ENCODE data around the gene ZNF575.

GRCh38 chr19:43522929-43523328, 10.1 kb upstream of the ZNF575 start:
- no peak for TF ChIP-seq CTCF (IDR thresholded peaks at IDR 0.05; ENCODE audit: extremely low read depth in 1 of 2, insufficient read depth in 1 of 2, low read depth in 1 of 2, low read length in 2 of 2)
- no peak for TF ChIP-seq POLR2A (IDR thresholded peaks at IDR 0.05; ENCODE audit: low read depth, low read length)
- TF ChIP-seq POLR2AphosphoS5 (IDR thresholded peaks at IDR 0.05; ENCODE audit: insufficient read depth, low read depth, low read length) = no peak
- no peak for TF ChIP-seq JUN (IDR thresholded peaks at IDR 0.05; ENCODE audit: borderline replicate concordance, insufficient read depth, insufficient read length, low read depth)
- no peak for TF ChIP-seq EZH2 (IDR thresholded peaks at IDR 0.05; ENCODE audit: borderline replicate concordance, low read depth, low read length, severe bottlenecking)
- TF ChIP-seq MAX (IDR thresholded peaks at IDR 0.05; ENCODE audit: insufficient read depth, insufficient read length) = no peak
- no peak for TF ChIP-seq MYC (IDR thresholded peaks at IDR 0.05; ENCODE audit: low read depth, low read length)

Data from endothelial cell of umbilical vein (primary cell).